ENCODE results near the gene ADAMTS13. TPM values are rescaled to one million over a fixed set of nuclear protein-coding genes. Genes with fewer than 3 reads are reported as not detected.

Gene ADAMTS13
- total RNA-seq, 1 donor from 2014 or later = 2.0 TPM

GRCh38 chr9:133429641-133430161 is 7.5 kb downstream of the ADAMTS13 start:
- Histone ChIP-seq H3K4me1 (peaks cover 3% of the 10 kb centered on the region), H3K27ac (no peak overlapping the region), H3K9me3 (no peaks in the 10 kb centered on the region), H3K36me3 (no peaks in the 10 kb centered on the region), H3K27me3 (peaks cover 29% of the 10 kb centered on the region), H3K4me3 (no peak overlapping the region)
- peak; percentile 11 for TF ChIP-seq CTCF (IDR thresholded peaks at IDR 0.05)
- ATAC-seq (peak; percentile 44), DNase-seq (no peak)
- intact Hi-C loops (cut with DNase I) = no loop called here

GRCh38 chr9:133430244-133430643 is 8.1 kb downstream of the ADAMTS13 start:
- H3K9me3 ChIP-seq = no peaks in the 10 kb centered on the region
- peaks cover 29% of the 10 kb centered on the region for H3K27me3 ChIP-seq
- TF ChIP-seq CTCF (IDR thresholded peaks at IDR 0.05) = no peak
- no peak overlapping the region for H3K4me3 ChIP-seq
- DNase-seq = no peak
- peaks cover 3% of the 10 kb centered on the region for H3K4me1 ChIP-seq
- intact Hi-C loops (cut with DNase I) = no loop called here
- ATAC-seq = no peak
- no peaks in the 10 kb centered on the region for H3K36me3 ChIP-seq
- H3K27ac ChIP-seq = no peak overlapping the region

- Histone ChIP-seq H3K4me1 (peaks cover under 1% of the 10 kb centered on the region), H3K36me3 (no peaks in the 10 kb centered on the region), H3K9me3 (no peaks in the 10 kb centered on the region), H3K4me3 (no peak overlapping the region), H3K27ac (no peak overlapping the region), H3K27me3 (peaks cover 4% of the 10 kb centered on the region)
- intact Hi-C loops (cut with DNase I) = no loop called here
- DNase-seq (no peak), ATAC-seq (no peak)
- TF ChIP-seq CTCF (IDR thresholded peaks at IDR 0.05) = no peak
Observed at GRCh38 chr9:133433351-133433843, 11.2 kb downstream of the ADAMTS13 start.

- ATAC-seq = no peak
- Histone ChIP-seq H3K4me1 (no peaks in the 10 kb centered on the region), H3K9me3 (no peaks in the 10 kb centered on the region), H3K27ac (no peak overlapping the region), H3K27me3 (no peaks in the 10 kb centered on the region), H3K4me3 (no peak overlapping the region), H3K36me3 (no peaks in the 10 kb centered on the region)
- intact Hi-C loops (cut with DNase I) = no loop called here
- no peak for TF ChIP-seq CTCF (IDR thresholded peaks at IDR 0.05)
- no peak for DNase-seq
Observed at GRCh38 chr9:133436681-133437080, 14.5 kb downstream of the ADAMTS13 start.

GRCh38 chr9:133437753-133438531 is 15.8 kb downstream of the ADAMTS13 start:
- no peaks in the 10 kb centered on the region for H3K4me1 ChIP-seq
- no peak for ATAC-seq
- no peak overlapping the region for H3K27ac ChIP-seq
- no peaks in the 10 kb centered on the region for H3K9me3 ChIP-seq
- no peak for TF ChIP-seq CTCF (IDR thresholded peaks at IDR 0.05)
- no peak overlapping the region for H3K4me3 ChIP-seq
- H3K36me3 ChIP-seq = no peaks in the 10 kb centered on the region
- DNase-seq = no peak
- intact Hi-C loops (cut with DNase I) = no loop called here
- H3K27me3 ChIP-seq = no peaks in the 10 kb centered on the region

Measured in upper lobe of right lung (tissue), 1 donor.